Right renal pelvis (tissue), 4 donors: ENCODE measurements around the gene MICOS13. TPM values are rescaled to one million over a fixed set of nuclear protein-coding genes. Genes with fewer than 3 reads are reported as not detected.

Experiments
- DNase-seq, 4 donors: peaks; one replicate each; pipeline ENCODE4 v3.0.0-alpha.2; 2013; ENCODE audit warnings: low read depth in 4 of 4, low spot score in 3 of 4, missing footprints in 1 of 4
- polyA plus RNA-seq, 4 donors: library from polyadenylated mRNA; unstranded; fragments of 120-200 nt; gene quantifications; one replicate each; pipeline ENCODE4 v1.2.1, GENCODE V29; 2013; ENCODE audit not compliant: insufficient read length in 4 of 4

MICOS13 gene
- polyA plus RNA-seq, 4 donors = 34.0 to 57.9 (median 38.4) TPM

GRCh38 chr19:5635427-5635826, 44.9 kb downstream of the MICOS13 start:
- no peak for DNase-seq

GRCh38 chr19:5632657-5633056, 47.7 kb downstream of the MICOS13 start:
- no peak for DNase-seq

GRCh38 chr19:5632241-5632612, 48.1 kb downstream of the MICOS13 start:
- no peak for DNase-seq

- DNase-seq = no peak
Measured at GRCh38 chr19:5631567-5632240, 48.6 kb downstream of the MICOS13 start.

- DNase-seq = no peak
Measured at GRCh38 chr19:5628919-5629481, 51.3 kb downstream of the MICOS13 start.

- DNase-seq = no peak
Measured at GRCh38 chr19:5628461-5628860, 51.9 kb downstream of the MICOS13 start.

Other genes with a start within 250 kb of the MICOS13 start
- gene ZNRF4, start 225.1 kb downstream of the MICOS13 start, polyA plus RNA-seq = not detected
- gene TINCR, start 112.6 kb downstream of the MICOS13 start, polyA plus RNA-seq = 1 to 10 TPM in 1 of 4 donors, under 1 TPM in 3; 0.18 to 1.1 (median 0.55) TPM
- 10 to 100 TPM; 66.0 to 88.8 (median 67.8) TPM for gene SAFB2, start 57.7 kb downstream of the MICOS13 start, polyA plus RNA-seq
- 100 to 1,000 TPM; 135 to 176 (median 154) TPM for gene SAFB, start 57.4 kb downstream of the MICOS13 start, polyA plus RNA-seq
- 10 to 100 TPM in 1 of 4 donors, 1 to 10 TPM in 3; 9.1 to 13.2 (median 9.7) TPM for gene HSD11B1L, start 511 bp upstream of the MICOS13 start, polyA plus RNA-seq
- 100 to 1,000 TPM; 518 to 872 (median 555) TPM for gene RPL36, start 9.8 kb upstream of the MICOS13 start, polyA plus RNA-seq
- 10 to 100 TPM; 45.2 to 66.4 (median 50.1) TPM for gene LONP1, start 39.6 kb upstream of the MICOS13 start, polyA plus RNA-seq
- under 1 TPM in 1 of 4 donors, not detected in 3; 0.08 TPM for gene CATSPERD, start 40.1 kb upstream of the MICOS13 start, polyA plus RNA-seq
- 1 to 10 TPM; 1.7 to 4.5 (median 3.1) TPM for gene PRR22, start 104.2 kb upstream of the MICOS13 start, polyA plus RNA-seq
- gene DUS3L, start 110.6 kb upstream of the MICOS13 start, polyA plus RNA-seq = 10 to 100 TPM; 19.5 to 33.1 (median 24.3) TPM
- 1 to 10 TPM; 2.2 to 4.2 (median 2.6) TPM for gene NRTN, start 124.6 kb upstream of the MICOS13 start, polyA plus RNA-seq
- gene FUT6, start 159.2 kb upstream of the MICOS13 start, polyA plus RNA-seq = 10 to 100 TPM in 3 of 4 donors, 1 to 10 TPM in 1; 6.9 to 14.2 (median 10.8) TPM
- gene FUT3, start 170.9 kb upstream of the MICOS13 start, polyA plus RNA-seq = under 1 TPM; 0.25 to 0.70 (median 0.52) TPM
- gene FUT5, start 190.0 kb upstream of the MICOS13 start, polyA plus RNA-seq = under 1 TPM in 1 of 4 donors, not detected in 3; 0.04 TPM
- 100 to 1,000 TPM; 146 to 245 (median 156) TPM for gene NDUFA11, start 223.3 kb upstream of the MICOS13 start, polyA plus RNA-seq
- 1 to 10 TPM; 5.1 to 6.7 (median 5.9) TPM for gene VMAC, start 224.4 kb upstream of the MICOS13 start, polyA plus RNA-seq
- 10 to 100 TPM; 23.3 to 44.2 (median 29.1) TPM for gene CAPS, start 233.7 kb upstream of the MICOS13 start, polyA plus RNA-seq